OCI-LY1 (cell line): ENCODE data around the gene PPM1B.

ENCODE experiments used
- H2AFZ ChIP-seq: fragments of 200-600 bp; sonication (generic), shearing (Covaris generic); 2 replicates; pipeline ENCODE4 v1.6.0; 2014; ENCODE audit warnings: antibody characterized with exemption, mild to moderate bottlenecking, low read length
- H3F3A ChIP-seq: fragments of 200-600 bp; sonication (generic), shearing (Covaris generic); 2 replicates; pipeline ENCODE4 v1.6.0; 2014; ENCODE audit warnings: mild to moderate bottlenecking, antibody characterized with exemption, low read length, moderate library complexity; ENCODE audit not compliant: insufficient read depth
- H3K27ac ChIP-seq: fragments of 200-600 bp; sonication (generic); 2 replicates; pipeline ENCODE4 v1.5.1; 2014; ENCODE audit warnings: low read length, mixed run types, mild to moderate bottlenecking, low read depth; ENCODE audit not compliant: poor library complexity, severe bottlenecking
- H3K27me3 ChIP-seq: fragments of 200-600 bp; sonication (generic); 2 replicates; pipeline ENCODE4 v1.6.0; 2014; ENCODE audit warnings: antibody characterized with exemption, mild to moderate bottlenecking, low read length, moderate library complexity; ENCODE audit not compliant: insufficient read depth
- H3K36me3 ChIP-seq: fragments of 200-600 bp; sonication (generic); 2 replicates; pipeline ENCODE4 v1.6.1; 2014; ENCODE audit warnings: mild to moderate bottlenecking, antibody characterized with exemption, low read length, moderate library complexity, mixed read lengths; ENCODE audit not compliant: insufficient read depth
- H3K4me1 ChIP-seq: fragments of 200-600 bp; sonication (generic); 2 replicates; pipeline ENCODE4 v1.5.1; 2014; ENCODE audit warnings: mild to moderate bottlenecking, low read length, moderate library complexity; ENCODE audit not compliant: insufficient read depth, severe bottlenecking
- H3K4me2 ChIP-seq: fragments of 200-600 bp; sonication (generic), shearing (Covaris generic); 2 replicates; pipeline ENCODE4 v1.6.1; 2014; ENCODE audit warnings: low read length
- H3K4me3 ChIP-seq: fragments of 200-600 bp; sonication (generic); 2 replicates; pipeline ENCODE4 v1.5.1; 2014; ENCODE audit warnings: low read length, low read depth, mild to moderate bottlenecking, mixed read lengths; ENCODE audit not compliant: poor library complexity, severe bottlenecking
- H3K79me2 ChIP-seq: fragments of 200-600 bp; shearing (Covaris generic); 2 replicates; pipeline ENCODE4 v1.6.1; 2016; ENCODE audit warnings: mixed run types, low read length, mixed read lengths; ENCODE audit not compliant: insufficient read depth
- H3K9ac ChIP-seq: fragments of 200-600 bp; sonication (generic), shearing (Covaris generic); 2 replicates; pipeline ENCODE4 v1.6.1; 2014; ENCODE audit warnings: mild to moderate bottlenecking, low read length, mixed read lengths
- H3K9me2 ChIP-seq: fragments of 200-600 bp; sonication (generic), shearing (Covaris generic); 2 replicates; pipeline ENCODE4 v1.6.1; 2014; ENCODE audit warnings: low read depth, mild to moderate bottlenecking, low read length, mixed read lengths
- H3K9me3 ChIP-seq: fragments of 200-600 bp; shearing (Covaris generic); 2 replicates; pipeline ENCODE4 v1.6.1; 2014; ENCODE audit warnings: low read length, mixed read lengths
- H4K20me1 ChIP-seq: fragments of 200-600 bp; sonication (generic), shearing (Covaris generic); 2 replicates; pipeline ENCODE4 v1.6.0; 2016; ENCODE audit warnings: mild to moderate bottlenecking, low read length; ENCODE audit not compliant: insufficient read depth
- EZH2 ChIP-seq: fragments of 200-600 bp; sonication (generic), shearing (Covaris generic); IDR thresholded peaks from 2 replicates; pipeline ENCODE4 v1.8.0; 2017; ENCODE audit warnings: borderline replicate concordance, mixed run types, mild to moderate bottlenecking, antibody characterized with exemption, low read length, moderate library complexity, mixed read lengths
- TF ChIP-seq, protein P1 (sequence below): fragments of 200-600 bp; sonication (generic), shearing (Covaris generic); IDR thresholded peaks from 2 replicates; pipeline ENCODE4 v1.5.1; 2017; ENCODE audit warnings: mild to moderate bottlenecking, antibody characterized with exemption, low read length, moderate library complexity, mixed read lengths

Gene PPM1B

GRCh38 chr2:44142306-44142705 lies 26.4 kb upstream of the PPM1B start:
- H3K4me2 ChIP-seq = no peak overlapping the region
- no peak overlapping the region for H3K9ac ChIP-seq
- no peaks in the 10 kb centered on the region for H4K20me1 ChIP-seq
- no peaks in the 10 kb centered on the region for H3K36me3 ChIP-seq
- no peak overlapping the region for H2AFZ ChIP-seq
- no peaks in the 10 kb centered on the region for H3K79me2 ChIP-seq
- H3K9me2 ChIP-seq = no peaks in the 10 kb centered on the region
- H3F3A ChIP-seq = no peaks in the 10 kb centered on the region
- no peaks in the 10 kb centered on the region for H3K4me1 ChIP-seq
- H3K27me3 ChIP-seq = 0 out of 2 replicates have a peak, but pooled peaks cover 5% of the 10 kb centered on the region
- H3K9me3 ChIP-seq = no peaks in the 10 kb centered on the region
- no peak overlapping the region for H3K27ac ChIP-seq
- TF ChIP-seq, protein P1, sequence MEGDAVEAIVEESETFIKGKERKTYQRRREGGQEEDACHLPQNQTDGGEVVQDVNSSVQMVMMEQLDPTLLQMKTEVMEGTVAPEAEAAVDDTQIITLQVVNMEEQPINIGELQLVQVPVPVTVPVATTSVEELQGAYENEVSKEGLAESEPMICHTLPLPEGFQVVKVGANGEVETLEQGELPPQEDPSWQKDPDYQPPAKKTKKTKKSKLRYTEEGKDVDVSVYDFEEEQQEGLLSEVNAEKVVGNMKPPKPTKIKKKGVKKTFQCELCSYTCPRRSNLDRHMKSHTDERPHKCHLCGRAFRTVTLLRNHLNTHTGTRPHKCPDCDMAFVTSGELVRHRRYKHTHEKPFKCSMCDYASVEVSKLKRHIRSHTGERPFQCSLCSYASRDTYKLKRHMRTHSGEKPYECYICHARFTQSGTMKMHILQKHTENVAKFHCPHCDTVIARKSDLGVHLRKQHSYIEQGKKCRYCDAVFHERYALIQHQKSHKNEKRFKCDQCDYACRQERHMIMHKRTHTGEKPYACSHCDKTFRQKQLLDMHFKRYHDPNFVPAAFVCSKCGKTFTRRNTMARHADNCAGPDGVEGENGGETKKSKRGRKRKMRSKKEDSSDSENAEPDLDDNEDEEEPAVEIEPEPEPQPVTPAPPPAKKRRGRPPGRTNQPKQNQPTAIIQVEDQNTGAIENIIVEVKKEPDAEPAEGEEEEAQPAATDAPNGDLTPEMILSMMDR = no peak
- no peak for TF ChIP-seq EZH2
- no peak overlapping the region for H3K4me3 ChIP-seq

GRCh38 chr2:44143701-44144100 lies 25.0 kb upstream of the PPM1B start:
- TF ChIP-seq, protein P1 = no peak
- no peak for TF ChIP-seq EZH2
- no peaks in the 10 kb centered on the region for H3K4me1 ChIP-seq
- H3K9me3 ChIP-seq = no peaks in the 10 kb centered on the region
- no peaks in the 10 kb centered on the region for H3K36me3 ChIP-seq
- no peaks in the 10 kb centered on the region for H3K9me2 ChIP-seq
- H3K27ac ChIP-seq = no peak overlapping the region
- 0 out of 2 replicates have a peak, but pooled peaks cover 5% of the 10 kb centered on the region for H3K27me3 ChIP-seq
- no peak overlapping the region for H3K4me2 ChIP-seq
- H3K4me3 ChIP-seq = no peak overlapping the region
- no peaks in the 10 kb centered on the region for H3K79me2 ChIP-seq
- no peaks in the 10 kb centered on the region for H3F3A ChIP-seq
- no peak overlapping the region for H2AFZ ChIP-seq
- H3K9ac ChIP-seq = no peak overlapping the region
- no peaks in the 10 kb centered on the region for H4K20me1 ChIP-seq

DNA sequence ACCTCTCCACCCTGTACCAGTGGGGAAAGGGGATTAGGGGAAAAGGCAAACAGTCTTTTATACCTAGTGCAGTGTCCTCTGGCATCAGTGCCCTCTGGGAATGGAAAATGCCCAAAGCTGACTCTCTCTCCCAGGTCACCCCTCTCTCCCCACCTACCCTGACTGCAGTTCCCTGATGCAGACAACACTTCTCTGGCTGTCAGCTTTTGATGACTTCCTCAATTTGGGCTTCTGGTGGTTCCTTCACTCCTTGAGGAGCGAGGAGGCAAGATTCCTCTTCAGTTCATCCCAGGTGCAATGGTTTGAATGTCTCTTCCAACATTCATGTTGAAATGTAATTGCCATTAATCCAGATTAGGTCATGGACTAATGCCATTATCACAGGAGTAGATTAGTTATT lies 19.7 kb upstream of the PPM1B start:
- no peaks in the 10 kb centered on the region for H4K20me1 ChIP-seq
- no peaks in the 10 kb centered on the region for H3K4me1 ChIP-seq
- no peak for TF ChIP-seq EZH2
- TF ChIP-seq, protein P1 = no peak
- no peak overlapping the region for H2AFZ ChIP-seq
- no peaks in the 10 kb centered on the region for H3K27me3 ChIP-seq
- no peaks in the 10 kb centered on the region for H3K79me2 ChIP-seq
- H3K4me3 ChIP-seq = no peak overlapping the region
- no peak overlapping the region for H3K27ac ChIP-seq
- H3K36me3 ChIP-seq = no peaks in the 10 kb centered on the region
- H3K9me3 ChIP-seq = no peaks in the 10 kb centered on the region
- H3K4me2 ChIP-seq = no peak overlapping the region
- no peak overlapping the region for H3K9ac ChIP-seq
- no peaks in the 10 kb centered on the region for H3F3A ChIP-seq
- no peaks in the 10 kb centered on the region for H3K9me2 ChIP-seq
